IPS-18a (cell line): Measurements from ENCODE around the gene CBLC.

ENCODE experiments used
- H3K27ac ChIP-seq: one replicate; pipeline ENCODE4 v1.5.1; 2013; ENCODE audit warnings: low read length
- H3K27me3 ChIP-seq: one replicate; pipeline ENCODE4 v1.6.1; 2013; ENCODE audit warnings: mild to moderate bottlenecking, low read length; ENCODE audit not compliant: control insufficient read depth, insufficient read depth
- H3K36me3 ChIP-seq: one replicate; pipeline ENCODE4 v1.6.1; 2013; ENCODE audit warnings: low read depth, low read length; ENCODE audit not compliant: control insufficient read depth
- H3K4me1 ChIP-seq: one replicate; pipeline ENCODE4 v1.6.1; 2013; ENCODE audit warnings: low read depth, low read length; ENCODE audit not compliant: control insufficient read depth
- H3K4me3 ChIP-seq: one replicate; pipeline ENCODE4 v1.5.1; 2013; ENCODE audit warnings: low read length
- H3K9ac ChIP-seq: one replicate; pipeline ENCODE4 v1.6.1; 2013; ENCODE audit warnings: mild to moderate bottlenecking, low read length, moderate library complexity
- H3K9me3 ChIP-seq: one replicate; pipeline ENCODE4 v1.6.1; 2013; ENCODE audit warnings: low read depth, low read length; ENCODE audit not compliant: control insufficient read depth

The CBLC gene

GRCh38 chr19:44808463-44809371 is 31.0 kb downstream of the CBLC start, which contains the start of gene BCAM:
Gene BCAM (plus strand): TSS chr19:44809103. CDS start chr19:44809125, 22 bp downstream.
- Histone ChIP-seq H3K4me3 (peak within 1 kb of the TSS; percentile 76), H3K36me3 (peaks cover 3% of the 10 kb centered on the region), H3K9ac (peak within 1 kb of the TSS; percentile 65), H3K27me3 (peaks cover 30% of the 10 kb centered on the region), H3K9me3 (no peaks in the 10 kb centered on the region), H3K4me1 (peaks cover 22% of the 10 kb centered on the region), H3K27ac (peak within 1 kb of the TSS; percentile 65)

GRCh38 chr19:44809577-44810233 is 32.0 kb downstream of the CBLC start:
- Histone ChIP-seq H3K27me3 (peaks cover 21% of the 10 kb centered on the region), H3K9me3 (no peaks in the 10 kb centered on the region), H3K4me3 (peak overlapping the region; percentile 76), H3K9ac (peak overlapping the region; percentile 58), H3K27ac (no peak overlapping the region), H3K36me3 (peaks cover 7% of the 10 kb centered on the region), H3K4me1 (peaks cover 22% of the 10 kb centered on the region)

- H3K9me3 ChIP-seq: no peaks in the 10 kb centered on the region
- H3K36me3 ChIP-seq: peaks cover 12% of the 10 kb centered on the region
- peaks cover 22% of the 10 kb centered on the region for H3K4me1 ChIP-seq
- H3K4me3 ChIP-seq: no peak overlapping the region
- no peak overlapping the region for H3K27ac ChIP-seq
- H3K9ac ChIP-seq: no peak overlapping the region
- H3K27me3 ChIP-seq: peaks cover 14% of the 10 kb centered on the region
Observed at GRCh38 chr19:44810234-44811121, 32.8 kb downstream of the CBLC start.

DNA sequence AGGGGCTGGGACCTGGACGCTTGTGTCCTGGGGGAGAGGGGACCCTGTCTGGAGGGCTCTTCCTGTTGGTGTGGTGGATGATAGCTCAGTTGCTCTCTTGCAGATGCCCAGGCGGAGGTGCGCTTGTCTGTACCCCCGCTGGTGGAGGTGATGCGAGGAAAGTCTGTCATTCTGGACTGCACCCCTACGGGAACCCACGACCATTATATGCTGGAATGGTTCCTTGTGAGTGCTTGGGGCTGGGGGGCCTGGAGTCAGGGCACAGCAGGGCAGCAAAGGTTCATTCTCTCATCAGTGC is 33.4 kb downstream of the CBLC start:
- Histone ChIP-seq H3K27ac (no peak overlapping the region), H3K9me3 (no peaks in the 10 kb centered on the region), H3K4me3 (no peak overlapping the region), H3K9ac (no peak overlapping the region), H3K4me1 (peaks cover 22% of the 10 kb centered on the region), H3K27me3 (peaks cover 14% of the 10 kb centered on the region), H3K36me3 (peaks cover 12% of the 10 kb centered on the region)

DNA sequence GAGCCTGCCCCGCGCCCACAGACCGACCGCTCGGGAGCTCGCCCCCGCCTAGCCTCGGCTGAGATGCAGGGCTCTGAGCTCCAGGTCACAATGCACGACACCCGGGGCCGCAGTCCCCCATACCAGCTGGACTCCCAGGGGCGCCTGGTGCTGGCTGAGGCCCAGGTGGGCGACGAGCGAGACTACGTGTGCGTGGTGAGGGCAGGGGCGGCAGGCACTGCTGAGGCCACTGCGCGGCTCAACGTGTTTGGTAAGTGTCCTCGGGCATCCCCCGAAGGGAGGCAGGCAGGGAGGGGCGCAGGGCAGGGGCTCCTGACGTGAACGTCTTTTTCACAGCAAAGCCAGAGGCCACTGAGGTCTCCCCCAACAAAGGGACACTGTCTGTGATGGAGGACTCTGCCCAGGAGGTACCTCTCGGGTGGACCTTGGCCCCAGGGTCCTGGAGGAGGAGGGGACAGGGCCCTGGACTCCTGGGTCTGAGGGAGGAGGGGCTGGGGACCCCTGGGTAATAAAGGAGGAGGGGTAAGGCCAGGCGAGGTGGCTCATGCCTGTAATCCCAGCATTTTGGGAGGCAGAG is 34.5 kb downstream of the CBLC start:
- Histone ChIP-seq H3K27me3 (peaks cover 14% of the 10 kb centered on the region), H3K4me3 (no peak overlapping the region), H3K36me3 (peaks cover 12% of the 10 kb centered on the region), H3K27ac (no peak overlapping the region), H3K4me1 (peaks cover 22% of the 10 kb centered on the region), H3K9me3 (no peaks in the 10 kb centered on the region), H3K9ac (no peak overlapping the region)

- H3K4me1 ChIP-seq: peaks cover 16% of the 10 kb centered on the region
- H3K36me3 ChIP-seq: peaks cover 12% of the 10 kb centered on the region
- H3K9me3 ChIP-seq: no peaks in the 10 kb centered on the region
- no peak overlapping the region for H3K4me3 ChIP-seq
- no peak overlapping the region for H3K27ac ChIP-seq
- peaks cover 14% of the 10 kb centered on the region for H3K27me3 ChIP-seq
- H3K9ac ChIP-seq: no peak overlapping the region
Observed at GRCh38 chr19:44813070-44813840, 35.6 kb downstream of the CBLC start.

- Histone ChIP-seq H3K9me3 (no peaks in the 10 kb centered on the region), H3K4me1 (peaks cover 13% of the 10 kb centered on the region), H3K36me3 (peaks cover 12% of the 10 kb centered on the region), H3K27me3 (peaks cover 14% of the 10 kb centered on the region), H3K27ac (no peak overlapping the region), H3K9ac (no peak overlapping the region), H3K4me3 (no peak overlapping the region)
Observed at GRCh38 chr19:44813841-44814470, 36.3 kb downstream of the CBLC start.

- Histone ChIP-seq H3K36me3 (peaks cover 15% of the 10 kb centered on the region), H3K9ac (no peak overlapping the region), H3K9me3 (no peaks in the 10 kb centered on the region), H3K27me3 (peaks cover 11% of the 10 kb centered on the region), H3K27ac (no peak overlapping the region), H3K4me1 (peaks cover 9% of the 10 kb centered on the region), H3K4me3 (no peak overlapping the region)
Observed at GRCh38 chr19:44814517-44814916, 36.8 kb downstream of the CBLC start.

- H3K27me3 ChIP-seq: peaks cover 7% of the 10 kb centered on the region
- H3K4me1 ChIP-seq: no peaks in the 10 kb centered on the region
- H3K27ac ChIP-seq: no peak overlapping the region
- H3K9ac ChIP-seq: no peak overlapping the region
- H3K36me3 ChIP-seq: peaks cover 21% of the 10 kb centered on the region
- no peaks in the 10 kb centered on the region for H3K9me3 ChIP-seq
- H3K4me3 ChIP-seq: no peak overlapping the region
Observed at GRCh38 chr19:44816301-44816700, 38.6 kb downstream of the CBLC start.

GRCh38 chr19:44817725-44818465 is 40.2 kb downstream of the CBLC start:
- no peak overlapping the region for H3K27ac ChIP-seq
- no peaks in the 10 kb centered on the region for H3K27me3 ChIP-seq
- no peaks in the 10 kb centered on the region for H3K4me1 ChIP-seq
- H3K4me3 ChIP-seq: no peak overlapping the region
- no peaks in the 10 kb centered on the region for H3K9me3 ChIP-seq
- H3K9ac ChIP-seq: no peak overlapping the region
- peaks cover 21% of the 10 kb centered on the region for H3K36me3 ChIP-seq
